ENCODE data around the gene XRCC5. TPM values are rescaled to one million over a fixed set of nuclear protein-coding genes. Genes with fewer than 3 reads are reported as not detected.

Gene XRCC5
- total RNA-seq, 1 experiment from 2014 or later: 398 TPM

- no peak for DNase-seq (ENCODE audit: low read depth)
Measured at GRCh38 chr2:216151313-216152025, 42.3 kb downstream of the XRCC5 start.

- no peak for DNase-seq (ENCODE audit: low read depth)
Measured at GRCh38 chr2:216155954-216156353, 46.8 kb downstream of the XRCC5 start.

- no peak for DNase-seq (ENCODE audit: low read depth)
Measured at GRCh38 chr2:216156822-216157221, 47.7 kb downstream of the XRCC5 start.

- no peak for DNase-seq (ENCODE audit: low read depth)
Measured at GRCh38 chr2:216159144-216159543, 50.0 kb downstream of the XRCC5 start.

- no peak for DNase-seq (ENCODE audit: low read depth)
Measured at GRCh38 chr2:216159646-216160045, 50.5 kb downstream of the XRCC5 start.

- no peak for DNase-seq (ENCODE audit: low read depth)
Measured at GRCh38 chr2:216160786-216161185, 51.6 kb downstream of the XRCC5 start.

GRCh38 chr2:216161967-216162366 is 52.8 kb downstream of the XRCC5 start:
- no peak for DNase-seq (ENCODE audit: low read depth)

GRCh38 chr2:216163518-216163917 is 54.4 kb downstream of the XRCC5 start:
- DNase-seq (ENCODE audit: low read depth): no peak

GRCh38 chr2:216164087-216164486 is 54.9 kb downstream of the XRCC5 start:
- no peak for DNase-seq (ENCODE audit: low read depth)

- no peak for DNase-seq (ENCODE audit: low read depth)
Measured at GRCh38 chr2:216164576-216164975, 55.4 kb downstream of the XRCC5 start.

GRCh38 chr2:216165711-216166110 is 56.6 kb downstream of the XRCC5 start:
- no peak for DNase-seq (ENCODE audit: low read depth)

- DNase-seq (ENCODE audit: low read depth): no peak
Measured at GRCh38 chr2:216169087-216169486, 59.9 kb downstream of the XRCC5 start.

GRCh38 chr2:216170076-216170763 is 61.1 kb downstream of the XRCC5 start:
- DNase-seq (ENCODE audit: low read depth): no peak

GRCh38 chr2:216171011-216171410 is 61.9 kb downstream of the XRCC5 start:
- DNase-seq (ENCODE audit: low read depth): no peak

- DNase-seq (ENCODE audit: low read depth): no peak
Measured at GRCh38 chr2:216172493-216172892, 63.3 kb downstream of the XRCC5 start.

GRCh38 chr2:216179015-216179414 is 69.9 kb downstream of the XRCC5 start:
- no peak for DNase-seq (ENCODE audit: low read depth)

GRCh38 chr2:216181351-216181750 is 72.2 kb downstream of the XRCC5 start:
- no peak for DNase-seq (ENCODE audit: low read depth)

- no peak for DNase-seq (ENCODE audit: low read depth)
Measured at GRCh38 chr2:216181953-216182461, 72.9 kb downstream of the XRCC5 start.

- DNase-seq (ENCODE audit: low read depth): no peak
Measured at GRCh38 chr2:216183462-216183861, 74.3 kb downstream of the XRCC5 start.

GRCh38 chr2:216188559-216188850 is 79.4 kb downstream of the XRCC5 start:
- DNase-seq (ENCODE audit: low read depth): no peak

- no peak for DNase-seq (ENCODE audit: low read depth)
Measured at GRCh38 chr2:216188956-216189355, 79.8 kb downstream of the XRCC5 start.

GRCh38 chr2:216189410-216189809 is 80.3 kb downstream of the XRCC5 start:
- no peak for DNase-seq (ENCODE audit: low read depth)

- no peak for DNase-seq (ENCODE audit: low read depth)
Measured at GRCh38 chr2:216192181-216192580, 83.0 kb downstream of the XRCC5 start.

Data from LHCN-M2 (cell line).